Effector memory CD4-positive, alpha-beta T cell (primary cell): ENCODE measurements around the gene CYP26B1.

Experiments used
- DNase-seq, 3 donors: peaks; one replicate each; pipeline ENCODE4 v3.0.0-alpha.2; 2020
- H3K27ac ChIP-seq: 2 replicates; pipeline ENCODE4 v1.7.0; 2013; ENCODE audit warnings: mild to moderate bottlenecking, low read length, moderate library complexity; ENCODE audit not compliant: insufficient read depth, poor library complexity, severe bottlenecking
- H3K27me3 ChIP-seq: replicated peaks from 2 replicates; pipeline ENCODE4 v1.7.0; 2013; ENCODE audit warnings: mild to moderate bottlenecking, low read length; ENCODE audit not compliant: insufficient read depth, control insufficient read depth, poor library complexity, severe bottlenecking
- H3K36me3 ChIP-seq: 2 replicates; pipeline ENCODE4 v1.7.0; 2013; ENCODE audit warnings: mild to moderate bottlenecking, low read length, moderate library complexity; ENCODE audit not compliant: control insufficient read depth, insufficient read depth
- H3K4me1 ChIP-seq: 2 replicates; pipeline ENCODE4 v1.7.0; 2013; ENCODE audit warnings: low read length, mild to moderate bottlenecking; ENCODE audit not compliant: control insufficient read depth, insufficient read depth, poor library complexity, severe bottlenecking
- H3K4me3 ChIP-seq: 2 replicates; pipeline ENCODE4 v1.7.0; 2013; ENCODE audit warnings: low read length, low read depth, mild to moderate bottlenecking; ENCODE audit not compliant: insufficient read depth, poor library complexity, severe bottlenecking
- H3K9me3 ChIP-seq: 2 replicates; pipeline ENCODE4 v1.7.0; 2013; ENCODE audit warnings: mild to moderate bottlenecking, low read length, moderate library complexity; ENCODE audit not compliant: control insufficient read depth

Gene CYP26B1

GRCh38 chr2:72130659-72131360 is 16.9 kb downstream of the CYP26B1 start:
- no peak overlapping the region for H3K4me3 ChIP-seq
- no peaks in the 10 kb centered on the region for H3K27me3 ChIP-seq
- H3K9me3 ChIP-seq, result no peaks in the 10 kb centered on the region
- no peak overlapping the region for H3K27ac ChIP-seq
- no peaks in the 10 kb centered on the region for H3K4me1 ChIP-seq
- no peaks in the 10 kb centered on the region for H3K36me3 ChIP-seq
- DNase-seq, result no peak

GRCh38 chr2:72129681-72130340 is 17.9 kb downstream of the CYP26B1 start:
- no peaks in the 10 kb centered on the region for H3K27me3 ChIP-seq
- H3K27ac ChIP-seq, result no peak overlapping the region
- H3K9me3 ChIP-seq, result no peaks in the 10 kb centered on the region
- no peak for DNase-seq
- no peak overlapping the region for H3K4me3 ChIP-seq
- no peaks in the 10 kb centered on the region for H3K36me3 ChIP-seq
- no peaks in the 10 kb centered on the region for H3K4me1 ChIP-seq

GRCh38 chr2:72128843-72129227 is 18.8 kb downstream of the CYP26B1 start:
- H3K36me3 ChIP-seq, result no peaks in the 10 kb centered on the region
- no peak for DNase-seq
- no peaks in the 10 kb centered on the region for H3K27me3 ChIP-seq
- no peaks in the 10 kb centered on the region for H3K9me3 ChIP-seq
- no peak overlapping the region for H3K27ac ChIP-seq
- H3K4me3 ChIP-seq, result no peak overlapping the region
- no peaks in the 10 kb centered on the region for H3K4me1 ChIP-seq

- no peaks in the 10 kb centered on the region for H3K27me3 ChIP-seq
- H3K4me3 ChIP-seq, result no peak overlapping the region
- H3K4me1 ChIP-seq, result no peaks in the 10 kb centered on the region
- H3K27ac ChIP-seq, result no peak overlapping the region
- no peak for DNase-seq
- H3K36me3 ChIP-seq, result no peaks in the 10 kb centered on the region
- no peaks in the 10 kb centered on the region for H3K9me3 ChIP-seq
These were observed 19.4 kb downstream of the CYP26B1 start for GRCh38 chr2:72128059-72128842.

GRCh38 chr2:72127401-72128058 is 20.1 kb downstream of the CYP26B1 start:
- H3K27ac ChIP-seq, result no peak overlapping the region
- no peaks in the 10 kb centered on the region for H3K4me1 ChIP-seq
- no peaks in the 10 kb centered on the region for H3K27me3 ChIP-seq
- no peak overlapping the region for H3K4me3 ChIP-seq
- no peak for DNase-seq
- H3K9me3 ChIP-seq, result no peaks in the 10 kb centered on the region
- H3K36me3 ChIP-seq, result no peaks in the 10 kb centered on the region

- Histone ChIP-seq H3K4me3 (no peak overlapping the region), H3K36me3 (no peaks in the 10 kb centered on the region), H3K9me3 (no peaks in the 10 kb centered on the region), H3K4me1 (no peaks in the 10 kb centered on the region), H3K27me3 (no peaks in the 10 kb centered on the region), H3K27ac (no peak overlapping the region)
- DNase-seq, result no peak
These were observed 21.2 kb downstream of the CYP26B1 start for GRCh38 chr2:72126186-72127100.

- no peak for DNase-seq
- no peak overlapping the region for H3K27ac ChIP-seq
- H3K9me3 ChIP-seq, result no peaks in the 10 kb centered on the region
- no peaks in the 10 kb centered on the region for H3K36me3 ChIP-seq
- H3K27me3 ChIP-seq, result no peaks in the 10 kb centered on the region
- H3K4me3 ChIP-seq, result no peak overlapping the region
- H3K4me1 ChIP-seq, result no peaks in the 10 kb centered on the region
These were observed 23.3 kb downstream of the CYP26B1 start for GRCh38 chr2:72124376-72124775.

- Histone ChIP-seq H3K4me3 (no peak overlapping the region), H3K27ac (no peak overlapping the region), H3K36me3 (no peaks in the 10 kb centered on the region), H3K4me1 (no peaks in the 10 kb centered on the region), H3K27me3 (no peaks in the 10 kb centered on the region), H3K9me3 (no peaks in the 10 kb centered on the region)
- no peak for DNase-seq
These were observed 26.5 kb downstream of the CYP26B1 start for GRCh38 chr2:72121153-72121552.

- Histone ChIP-seq H3K27me3 (no peaks in the 10 kb centered on the region), H3K36me3 (no peaks in the 10 kb centered on the region), H3K4me3 (no peak overlapping the region), H3K27ac (no peak overlapping the region), H3K9me3 (no peaks in the 10 kb centered on the region), H3K4me1 (no peaks in the 10 kb centered on the region)
- DNase-seq, result no peak
These were observed 28.7 kb downstream of the CYP26B1 start for GRCh38 chr2:72118951-72119350.
